HepG2 (cell line): ENCODE data around the gene NUDT22. TPM values are rescaled to one million over a fixed set of nuclear protein-coding genes. Genes with fewer than 3 reads are reported as not detected.
A peak's percentile ranks its signal among the peaks of the same experiment; 100 is the strongest.

ENCODE experiments used
- ARID2 ChIP-seq: sonication (generic); formaldehyde crosslinking; IDR thresholded peaks from 2 replicates; pipeline ENCODE4 v1.8.1; 2022; ENCODE audit warnings: mild to moderate bottlenecking, missing genetic modification reagents, borderline replicate concordance
- ATAD3A ChIP-seq: sonication (generic); formaldehyde crosslinking; IDR thresholded peaks from 2 replicates; pipeline ENCODE4 v1.4.0; 2020; ENCODE audit warnings: missing genetic modification reagents
- CBX2 ChIP-seq, 2 experiments: fragments of 200-600 bp in 1 of 2; sonication (generic); formaldehyde crosslinking in 1 of 2; IDR thresholded peaks; 2 replicates each; pipeline versions ENCODE4 v1.7.0 to v1.8.1; 2018 to 2022; ENCODE audit warnings: low read depth in 2 of 2, low read length in 1 of 2, mild to moderate bottlenecking in 1 of 2, missing genetic modification reagents in 1 of 2
- CREM ChIP-seq, 2 experiments: sonication (generic) in 1 of 2; formaldehyde crosslinking in 1 of 2; IDR thresholded peaks; 2 replicates each; pipeline versions ENCODE4 v1.4.0 to v1.6.1; 2016 to 2020; ENCODE audit warnings: antibody characterized with exemption in 1 of 2, mild to moderate bottlenecking in 1 of 2, missing genetic modification reagents in 1 of 2
- ELF3 ChIP-seq: IDR thresholded peaks from 2 replicates; pipeline ENCODE4 v1.6.1; 2016; ENCODE audit warnings: missing genetic modification reagents, missing compliant biosample characterization
- FIP1L1 ChIP-seq: fragments of 200-400 bp; formaldehyde crosslinking; IDR thresholded peaks from 2 replicates; pipeline ENCODE4 v1.6.1; 2018; ENCODE audit warnings: low read depth, mild to moderate bottlenecking, low read length, moderate library complexity, borderline replicate concordance; ENCODE audit not compliant: insufficient read depth
- FLYWCH1 ChIP-seq: sonication (generic); formaldehyde crosslinking; IDR thresholded peaks from 2 replicates; pipeline ENCODE4 v1.8.1; 2023; ENCODE audit warnings: mild to moderate bottlenecking, missing genetic modification reagents
- HDAC2 ChIP-seq: sonication (generic); formaldehyde crosslinking; IDR thresholded peaks from 2 replicates; pipeline ENCODE4 v1.4.0; 2020; ENCODE audit warnings: missing genetic modification reagents
- MXI1 ChIP-seq: IDR thresholded peaks from 3 replicates; pipeline ENCODE4 v1.6.1; 2012; ENCODE audit warnings: low read depth, low read length, inconsistent platforms, borderline replicate concordance
- RXRB ChIP-seq: IDR thresholded peaks from 2 replicates; pipeline ENCODE4 v1.6.1; 2016; ENCODE audit warnings: borderline replicate concordance, missing genetic modification reagents, missing compliant biosample characterization
- YEATS2 ChIP-seq: sonication (generic); formaldehyde crosslinking; IDR thresholded peaks from 2 replicates; pipeline ENCODE4 v1.4.0; 2020; ENCODE audit warnings: missing genetic modification reagents, borderline replicate concordance
- ZNF260 ChIP-seq: sonication (generic); formaldehyde crosslinking; IDR thresholded peaks from 2 replicates; pipeline ENCODE4 v1.4.0; 2020; ENCODE audit warnings: missing genetic modification reagents, low read depth, mild to moderate bottlenecking, borderline replicate concordance
- ZNF431 ChIP-seq: sonication (generic); formaldehyde crosslinking; IDR thresholded peaks from 2 replicates; pipeline ENCODE4 v1.9.0; 2022; ENCODE audit warnings: missing genetic modification reagents, low read depth, mild to moderate bottlenecking, borderline replicate concordance
- ZNF530 ChIP-seq: sonication (generic); formaldehyde crosslinking; IDR thresholded peaks from 2 replicates; pipeline ENCODE4 v1.5.0; 2020; ENCODE audit warnings: low read depth, mild to moderate bottlenecking, missing genetic modification reagents
- ZNF547 ChIP-seq: sonication (generic); formaldehyde crosslinking; IDR thresholded peaks from 2 replicates; pipeline ENCODE4 v1.5.1; 2020; ENCODE audit warnings: mild to moderate bottlenecking, missing genetic modification reagents
- ZNF567 ChIP-seq: sonication (generic); formaldehyde crosslinking; IDR thresholded peaks from 2 replicates; pipeline ENCODE4 v1.8.1; 2023; ENCODE audit warnings: mild to moderate bottlenecking, missing genetic modification reagents, borderline replicate concordance
- ZNF747 ChIP-seq: sonication (generic); formaldehyde crosslinking; IDR thresholded peaks from 2 replicates; pipeline ENCODE4 v1.8.1; 2023; ENCODE audit warnings: missing genetic modification reagents, mild to moderate bottlenecking, borderline replicate concordance
- ZNF772 ChIP-seq: sonication (generic); formaldehyde crosslinking; IDR thresholded peaks from 2 replicates; pipeline ENCODE4 v1.5.0; 2020; ENCODE audit warnings: mild to moderate bottlenecking, missing genetic modification reagents
- polyA plus RNA-seq, 8 experiments: library from polyadenylated mRNA; depleted of rRNA in 3 of 8; stranded (reverse) in 7 of 8; unstranded in 1 of 8; fragments of >200 nt; fragmentation: Illumina TruSeq in 4 of 8; extraction: Trizol in 4 of 8; gene quantifications; 2 replicates each; pipeline versions ENCODE4 v1.2.1 to v1.2.3, GENCODE V29; 2011 to 2016; ENCODE audit warnings: low read depth in 4 of 8, missing spikeins in 1 of 8, mixed read lengths in 1 of 8; ENCODE audit not compliant: insufficient read depth in 1 of 8
- total RNA-seq, 5 experiments: library from RNA; depleted of rRNA; stranded (reverse); fragments of >200 nt; fragmentation: Illumina TruSeq; extraction: Trizol; gene quantifications; 2 replicates each; pipeline ENCODE4 v1.2.3, GENCODE V29; 2016; ENCODE audit warnings: low read depth in 1 of 5
- TF ChIP-seq, protein P1 (sequence below): sonication (generic); formaldehyde crosslinking; IDR thresholded peaks from 2 replicates; pipeline ENCODE4 v1.8.0; 2022; ENCODE audit warnings: mild to moderate bottlenecking, missing genetic modification reagents; ENCODE audit not compliant: insufficient replicate concordance
- TF ChIP-seq, protein P2 (sequence below): IDR thresholded peaks from 2 replicates; pipeline ENCODE4 v1.6.1; 2016; ENCODE audit warnings: mild to moderate bottlenecking, missing biosample characterization, missing genetic modification reagents
- TF ChIP-seq, protein P3 (sequence below): sonication (generic); formaldehyde crosslinking; IDR thresholded peaks from 2 replicates; pipeline ENCODE4 v1.4.0; 2020; ENCODE audit warnings: missing genetic modification reagents
- TF ChIP-seq, protein P4 (sequence below): sonication (generic); formaldehyde crosslinking; IDR thresholded peaks from 2 replicates; pipeline ENCODE4 v1.4.0; 2020; ENCODE audit warnings: mild to moderate bottlenecking, missing genetic modification reagents, borderline replicate concordance

The NUDT22 gene
- total and polyA plus RNA-seq, 2 of the 13 experiments (the other 11 are each of a cell fraction or from before 2014, with no cell fraction given): 33.5 to 39.8 TPM

DNA sequence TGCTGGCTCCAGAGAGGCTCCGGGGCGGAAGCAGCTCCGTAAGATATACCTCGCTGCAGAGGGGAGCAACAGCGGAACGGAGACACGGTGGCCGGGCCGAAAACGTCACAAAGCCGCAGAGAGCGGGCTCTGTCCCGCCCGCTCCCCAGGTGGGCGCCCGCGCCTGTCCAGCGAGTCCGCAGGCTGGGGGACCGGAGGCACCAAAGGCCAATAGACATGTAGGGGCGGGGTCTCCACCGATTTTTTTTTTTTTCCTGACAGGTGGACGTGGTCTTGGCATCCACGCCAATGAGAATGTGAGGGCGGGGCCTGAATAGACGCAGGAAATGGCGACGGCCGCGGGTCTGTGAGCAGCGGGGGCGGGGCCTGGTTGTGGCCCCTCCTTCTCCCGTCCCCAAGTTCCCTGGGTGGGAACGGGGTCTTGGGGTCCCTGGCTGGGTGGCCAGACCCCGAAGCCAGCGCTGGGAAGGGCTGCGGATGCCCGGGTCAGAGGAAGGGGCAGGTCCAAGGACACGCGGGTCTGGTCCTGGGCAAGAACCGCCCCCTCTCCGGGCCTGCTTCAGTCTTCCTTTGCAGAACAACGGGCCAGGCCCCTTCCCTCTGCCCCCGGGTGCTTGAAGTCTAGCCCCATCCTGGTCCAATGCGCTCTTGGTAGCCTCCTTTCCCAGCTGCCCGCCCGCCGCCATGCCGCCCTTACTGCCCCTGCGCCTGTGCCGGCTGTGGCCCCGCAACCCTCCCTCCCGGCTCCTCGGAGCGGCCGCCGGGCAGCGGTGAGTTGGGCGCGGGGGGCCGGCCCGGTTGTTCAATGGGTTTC is 4.3 kb downstream of the NUDT22 start, which contains the start of gene DNAJC4 (continued):
- TF ChIP-seq, protein P1, sequence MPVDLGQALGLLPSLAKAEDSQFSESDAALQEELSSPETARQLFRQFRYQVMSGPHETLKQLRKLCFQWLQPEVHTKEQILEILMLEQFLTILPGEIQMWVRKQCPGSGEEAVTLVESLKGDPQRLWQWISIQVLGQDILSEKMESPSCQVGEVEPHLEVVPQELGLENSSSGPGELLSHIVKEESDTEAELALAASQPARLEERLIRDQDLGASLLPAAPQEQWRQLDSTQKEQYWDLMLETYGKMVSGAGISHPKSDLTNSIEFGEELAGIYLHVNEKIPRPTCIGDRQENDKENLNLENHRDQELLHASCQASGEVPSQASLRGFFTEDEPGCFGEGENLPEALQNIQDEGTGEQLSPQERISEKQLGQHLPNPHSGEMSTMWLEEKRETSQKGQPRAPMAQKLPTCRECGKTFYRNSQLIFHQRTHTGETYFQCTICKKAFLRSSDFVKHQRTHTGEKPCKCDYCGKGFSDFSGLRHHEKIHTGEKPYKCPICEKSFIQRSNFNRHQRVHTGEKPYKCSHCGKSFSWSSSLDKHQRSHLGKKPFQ (CRISPR knock-in tag): peak; percentile 74
- peak; percentile 84; the same call in 1 of the 3 replicates for TF ChIP-seq MXI1
- peak; percentile 24; the same call in 1 of the 2 replicates for TF ChIP-seq ZNF747
- TF ChIP-seq, protein P2, sequence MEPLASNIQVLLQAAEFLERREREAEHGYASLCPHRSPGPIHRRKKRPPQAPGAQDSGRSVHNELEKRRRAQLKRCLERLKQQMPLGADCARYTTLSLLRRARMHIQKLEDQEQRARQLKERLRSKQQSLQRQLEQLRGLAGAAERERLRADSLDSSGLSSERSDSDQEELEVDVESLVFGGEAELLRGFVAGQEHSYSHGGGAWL (CRISPR knock-in tag): no peak; the same call in 1 of the 2 replicates
- 0 out of 2 replicates have a peak, but pooled peaks have one; percentile 78 for TF ChIP-seq ZNF567 (CRISPR knock-in tag)
- no peak for TF ChIP-seq FIP1L1
- peak; percentile 93 for TF ChIP-seq ARID2
- TF ChIP-seq, protein P3, sequence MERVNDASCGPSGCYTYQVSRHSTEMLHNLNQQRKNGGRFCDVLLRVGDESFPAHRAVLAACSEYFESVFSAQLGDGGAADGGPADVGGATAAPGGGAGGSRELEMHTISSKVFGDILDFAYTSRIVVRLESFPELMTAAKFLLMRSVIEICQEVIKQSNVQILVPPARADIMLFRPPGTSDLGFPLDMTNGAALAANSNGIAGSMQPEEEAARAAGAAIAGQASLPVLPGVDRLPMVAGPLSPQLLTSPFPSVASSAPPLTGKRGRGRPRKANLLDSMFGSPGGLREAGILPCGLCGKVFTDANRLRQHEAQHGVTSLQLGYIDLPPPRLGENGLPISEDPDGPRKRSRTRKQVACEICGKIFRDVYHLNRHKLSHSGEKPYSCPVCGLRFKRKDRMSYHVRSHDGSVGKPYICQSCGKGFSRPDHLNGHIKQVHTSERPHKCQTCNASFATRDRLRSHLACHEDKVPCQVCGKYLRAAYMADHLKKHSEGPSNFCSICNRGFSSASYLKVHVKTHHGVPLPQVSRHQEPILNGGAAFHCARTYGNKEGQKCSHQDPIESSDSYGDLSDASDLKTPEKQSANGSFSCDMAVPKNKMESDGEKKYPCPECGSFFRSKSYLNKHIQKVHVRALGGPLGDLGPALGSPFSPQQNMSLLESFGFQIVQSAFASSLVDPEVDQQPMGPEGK (CRISPR knock-in tag): peak; percentile 69
- no peak for TF ChIP-seq FLYWCH1 (CRISPR knock-in tag)
- TF ChIP-seq ATAD3A (CRISPR knock-in tag): no peak
- TF ChIP-seq ZNF547 (CRISPR knock-in tag): peak; percentile 61; the same call in 1 of the 2 replicates
- no peak for TF ChIP-seq HDAC2
- TF ChIP-seq CBX2 (IDR thresholded peaks at IDR 0.05; ENCODE audit: low read depth, low read length): no peak
- TF ChIP-seq CBX2 (CRISPR knock-in tag; IDR thresholded peaks at IDR 0.05; ENCODE audit: low read depth): no peak
- TF ChIP-seq, protein P4, sequence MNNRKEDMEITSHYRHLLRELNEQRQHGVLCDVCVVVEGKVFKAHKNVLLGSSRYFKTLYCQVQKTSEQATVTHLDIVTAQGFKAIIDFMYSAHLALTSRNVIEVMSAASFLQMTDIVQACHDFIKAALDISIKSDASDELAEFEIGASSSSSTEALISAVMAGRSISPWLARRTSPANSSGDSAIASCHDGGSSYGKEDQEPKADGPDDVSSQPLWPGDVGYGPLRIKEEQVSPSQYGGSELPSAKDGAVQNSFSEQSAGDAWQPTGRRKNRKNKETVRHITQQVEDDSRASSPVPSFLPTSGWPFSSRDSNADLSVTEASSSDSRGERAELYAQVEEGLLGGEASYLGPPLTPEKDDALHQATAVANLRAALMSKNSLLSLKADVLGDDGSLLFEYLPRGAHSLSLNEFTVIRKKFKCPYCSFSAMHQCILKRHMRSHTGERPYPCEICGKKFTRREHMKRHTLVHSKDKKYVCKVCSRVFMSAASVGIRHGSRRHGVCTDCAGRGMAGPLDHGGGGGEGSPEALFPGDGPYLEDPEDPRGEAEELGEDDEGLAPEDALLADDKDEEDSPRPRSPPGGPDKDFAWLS (CRISPR knock-in tag): no peak
- TF ChIP-seq CREM (IDR thresholded peaks at IDR 0.05): peak; percentile 64
- no peak for TF ChIP-seq CREM (CRISPR knock-in tag; IDR thresholded peaks at IDR 0.05)
- TF ChIP-seq ZNF431: no peak; the same call in 1 of the 2 replicates
- 0 out of 2 replicates have a peak, but pooled peaks have one; percentile 18 for TF ChIP-seq RXRB (CRISPR knock-in tag)
- peak; percentile 28 for TF ChIP-seq ELF3
- TF ChIP-seq ZNF530 (CRISPR knock-in tag): no peak
- TF ChIP-seq ZNF260: no peak
- TF ChIP-seq YEATS2: peak; percentile 21; the same call in 1 of the 2 replicates
- TF ChIP-seq ZNF772 (CRISPR knock-in tag): peak; percentile 81; the same call in 1 of the 2 replicates
